Esophagus muscularis mucosa (tissue), 3 donors: ENCODE measurements around the gene MNDA.

Experiments used
- CTCF ChIP-seq, 3 experiments: fragments of 200-600 bp in 2 of 3; fragments of 450-650 bp in 1 of 3; sonication (generic) in 2 of 3; IDR thresholded peaks; one replicate each; pipeline ENCODE4 v1.5.1; 2017 to 2019; ENCODE audit warnings: antibody characterized with exemption in 3 of 3, mild to moderate bottlenecking in 2 of 3, moderate library complexity in 1 of 3
- POLR2A ChIP-seq: fragments of 450-650 bp; IDR thresholded peaks from one replicate; pipeline ENCODE4 v1.6.1; 2017; ENCODE audit warnings: antibody characterized with exemption, moderate library complexity, mild to moderate bottlenecking, low read depth
- POLR2AphosphoS5 ChIP-seq, 2 donors: sonication (generic); formaldehyde crosslinking; IDR thresholded peaks; one replicate each; pipeline ENCODE4 v1.6.1; 2017; ENCODE audit warnings: antibody characterized with exemption in 2 of 2

GRCh38 chr1:158864595-158864994 is 33.4 kb downstream of the MNDA start:
- TF ChIP-seq POLR2AphosphoS5 (IDR thresholded peaks at IDR 0.05): no peak
- TF ChIP-seq POLR2A: no peak
- TF ChIP-seq CTCF (IDR thresholded peaks at IDR 0.05): no peak
